CD1c-positive myeloid dendritic cell (primary cell): Measurements from ENCODE around the gene THSD7A.
"Not testable (repeated sequence)": the region's sequence is repeated elsewhere in the genome, so short reads cannot be mapped to it uniquely, and the experiment has no call there.

Experiments used
- DNase-seq: peaks from one replicate; pipeline ENCODE4 v3.0.0-alpha.2; 2016; ENCODE audit errors: extremely low spot score

THSD7A gene

DNA sequence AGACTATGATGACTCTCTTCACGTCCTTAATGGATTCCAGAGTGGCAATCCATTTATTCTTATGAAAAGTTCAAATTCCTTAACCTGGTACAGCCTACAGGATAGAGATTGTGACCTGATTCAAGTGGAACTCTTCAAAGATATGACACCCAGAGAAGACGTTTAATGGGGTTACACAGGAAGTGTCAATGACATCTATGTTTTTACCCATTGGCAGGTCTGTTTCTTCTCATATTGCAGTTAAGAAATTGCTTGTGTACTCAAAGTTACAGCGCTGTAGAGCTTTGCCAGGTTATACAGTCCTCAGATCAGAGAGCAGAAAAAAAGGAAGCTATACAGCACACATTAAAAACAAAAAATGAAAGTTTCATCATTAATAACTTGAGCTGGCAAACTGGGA lies 367.4 kb downstream of the THSD7A start:
- no peak for DNase-seq

DNA sequence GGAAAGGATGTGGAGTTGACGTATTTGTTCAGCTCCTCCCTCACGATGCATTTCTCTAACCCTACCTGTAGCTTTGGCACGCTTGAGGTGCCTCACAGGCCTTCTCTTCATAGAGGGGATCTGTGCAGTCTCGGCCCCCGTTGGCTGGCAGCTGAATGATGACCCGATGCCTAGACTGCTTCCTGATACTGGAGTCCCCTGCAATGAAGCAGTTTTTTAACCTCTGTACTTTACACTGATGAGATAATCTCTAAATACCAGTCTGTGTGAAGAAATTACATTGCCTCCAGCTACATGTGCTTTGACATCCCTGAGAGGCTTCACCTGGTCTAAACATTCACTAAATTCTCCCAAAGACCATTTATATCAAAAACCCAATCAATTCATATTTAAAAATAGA lies 370.1 kb downstream of the THSD7A start:
- no peak for DNase-seq

DNA sequence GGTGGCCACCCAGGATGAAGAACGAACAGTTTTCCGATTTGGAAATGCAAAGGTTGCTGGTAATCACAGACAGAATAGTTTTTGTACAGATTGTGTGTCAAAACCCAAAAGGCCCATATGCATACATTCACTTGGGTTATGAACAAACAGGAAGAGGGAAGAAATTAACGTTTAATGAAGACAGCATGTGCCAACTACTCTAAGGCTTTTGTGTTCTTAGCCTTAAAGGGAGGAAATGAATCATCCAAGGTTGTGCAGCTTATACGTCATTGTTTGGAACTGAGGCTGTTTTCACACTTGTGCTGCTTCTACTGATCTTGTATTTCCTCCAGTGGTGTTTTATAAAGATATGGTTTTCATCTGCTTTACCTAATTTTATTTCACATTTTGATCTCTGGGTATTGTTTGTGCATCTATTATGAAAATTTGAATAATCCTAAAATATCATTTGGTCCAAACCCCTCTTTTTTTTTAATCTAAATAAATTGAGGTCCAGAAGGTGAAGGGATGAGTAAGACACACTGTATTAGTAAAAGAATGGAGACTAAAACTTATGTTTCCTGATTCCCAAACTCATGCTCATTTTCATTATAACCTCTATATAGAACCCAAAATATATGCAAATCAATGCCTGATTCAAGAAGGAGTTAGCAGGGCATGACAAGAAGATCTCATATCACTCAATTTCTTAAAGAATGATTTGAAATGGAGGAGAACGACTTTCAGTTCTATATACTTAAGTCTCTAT lies 373.1 kb downstream of the THSD7A start:
- peak; percentile 37 for DNase-seq

DNA sequence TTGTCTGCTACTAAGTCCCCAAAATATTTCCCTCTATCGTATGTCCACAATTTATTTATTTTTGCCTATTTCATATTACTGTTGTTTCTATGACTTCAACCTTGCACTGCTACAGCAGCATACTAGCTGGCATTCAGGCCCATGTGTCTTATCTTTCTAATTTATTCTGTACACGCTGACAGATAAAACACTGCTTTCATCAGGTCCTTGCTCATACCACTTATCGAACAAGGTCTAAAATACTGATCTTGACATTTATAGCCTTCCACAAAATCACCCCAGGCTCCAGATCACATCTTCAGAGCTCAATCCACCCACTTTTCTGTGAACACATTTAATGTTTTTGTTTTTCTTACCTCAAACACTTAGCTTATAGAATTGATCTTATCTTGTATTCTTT lies 374.6 kb downstream of the THSD7A start:
- DNase-seq = no peak

DNA sequence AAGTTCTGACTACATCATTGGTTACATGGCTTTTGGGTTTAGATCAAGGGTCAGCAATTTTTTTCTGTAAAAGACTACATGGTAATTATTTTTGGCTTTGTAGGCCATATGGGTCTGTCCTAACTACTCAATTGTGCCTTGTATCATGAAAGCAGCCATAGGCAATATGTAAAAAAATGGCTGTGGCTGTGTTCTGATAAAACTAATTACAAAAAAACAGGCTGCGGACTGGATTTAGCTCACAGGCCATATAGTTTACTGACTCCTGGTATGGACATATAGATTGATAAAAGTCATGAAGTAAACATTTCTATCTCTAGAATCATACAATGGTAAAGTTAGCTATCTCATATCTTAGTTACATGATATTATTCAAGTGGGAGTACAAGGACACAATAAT lies 375.4 kb downstream of the THSD7A start:
- no peak for DNase-seq

DNA sequence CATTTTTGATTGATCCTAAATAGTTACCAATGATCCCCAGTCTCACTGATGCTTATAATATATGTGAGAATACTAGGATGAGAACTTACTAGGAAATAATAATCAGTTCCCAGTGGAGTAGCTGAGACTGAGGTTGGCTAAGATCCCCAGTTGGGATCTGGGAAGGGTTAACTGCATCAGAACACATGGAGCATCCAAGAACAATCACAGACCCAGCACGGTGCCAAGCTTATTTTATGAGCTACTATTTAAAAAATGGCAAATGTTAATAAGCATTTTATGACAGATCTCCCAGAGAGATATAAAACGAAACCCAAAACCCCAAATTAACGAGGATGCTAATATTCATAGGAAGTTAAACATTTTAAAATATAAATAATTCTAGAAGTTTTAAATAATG lies 379.5 kb downstream of the THSD7A start:
- DNase-seq = no peak

DNA sequence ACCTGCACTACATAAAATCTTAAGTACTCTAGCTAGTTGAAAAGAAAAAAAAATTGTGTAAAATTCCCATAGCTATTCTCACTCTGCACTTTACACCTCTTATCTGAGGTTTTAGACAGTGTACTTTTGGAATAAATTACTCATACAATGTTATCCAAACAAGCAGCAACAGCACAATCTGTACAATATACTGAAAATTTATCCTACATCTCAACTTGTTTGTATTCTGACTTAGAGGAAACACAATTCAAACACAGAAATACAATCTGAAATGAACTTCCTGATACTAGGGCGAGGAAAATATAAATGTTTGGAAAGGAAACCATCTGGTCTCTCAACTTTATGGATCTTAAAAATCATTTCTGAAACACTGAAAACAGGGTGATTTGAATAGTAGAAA lies 381.7 kb downstream of the THSD7A start:
- DNase-seq = no peak

DNA sequence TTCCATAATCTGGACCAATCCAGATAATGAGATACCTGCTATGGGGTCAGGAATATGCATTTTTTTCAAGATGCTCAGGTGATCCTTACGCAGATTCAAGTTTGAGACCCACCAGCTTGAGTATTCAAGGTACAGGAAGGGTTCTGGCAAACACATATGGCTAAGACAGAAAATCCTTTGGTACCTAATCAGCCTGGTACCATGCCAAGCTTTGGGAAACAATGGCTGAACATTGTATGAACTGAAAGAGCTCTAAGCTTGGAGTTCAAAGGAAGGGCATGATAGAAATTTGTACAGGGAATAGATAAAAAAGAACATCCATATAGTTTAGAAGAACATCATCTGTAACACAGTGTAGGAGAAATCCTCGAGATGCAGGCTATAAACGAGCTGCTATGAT lies 382.7 kb downstream of the THSD7A start:
- no peak for DNase-seq

DNA sequence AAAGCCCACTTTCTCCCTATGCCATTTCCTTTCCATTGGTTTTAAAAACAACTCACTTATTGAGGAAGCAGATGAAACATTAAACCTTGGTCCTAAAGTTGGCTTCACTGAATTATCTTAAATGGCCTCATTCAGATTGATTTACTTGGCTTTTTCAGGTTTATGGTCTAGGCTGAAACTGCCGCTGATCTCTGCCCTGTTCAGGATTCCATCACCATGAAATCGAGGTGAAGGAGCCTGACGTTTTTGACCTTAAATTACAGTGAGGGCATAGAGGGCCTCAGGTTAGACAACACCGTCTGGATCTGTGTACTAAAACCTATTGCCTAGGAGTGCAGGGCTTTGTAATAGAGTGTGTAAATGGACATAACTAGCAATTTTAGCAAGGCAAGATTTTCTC lies 383.7 kb downstream of the THSD7A start:
- DNase-seq = no peak

DNA sequence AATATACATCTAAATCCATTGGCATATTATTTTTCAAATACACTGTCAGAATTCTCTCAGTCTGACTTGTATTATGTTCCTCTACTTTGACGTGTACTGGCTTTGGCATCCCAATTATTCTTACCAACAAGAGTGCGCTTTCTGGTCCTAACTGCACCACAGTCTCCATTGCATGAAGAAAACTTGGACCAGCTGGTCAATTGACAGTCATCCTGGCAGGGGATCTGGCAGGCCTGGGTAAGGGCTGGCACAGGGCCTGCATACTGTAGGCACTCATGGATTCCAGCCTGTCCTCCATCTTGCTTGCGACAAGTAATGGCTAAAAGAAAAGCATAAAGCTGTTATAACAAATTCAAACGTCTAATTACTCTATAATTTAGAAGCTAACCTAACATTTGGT lies 384.9 kb downstream of the THSD7A start:
- no peak for DNase-seq

DNA sequence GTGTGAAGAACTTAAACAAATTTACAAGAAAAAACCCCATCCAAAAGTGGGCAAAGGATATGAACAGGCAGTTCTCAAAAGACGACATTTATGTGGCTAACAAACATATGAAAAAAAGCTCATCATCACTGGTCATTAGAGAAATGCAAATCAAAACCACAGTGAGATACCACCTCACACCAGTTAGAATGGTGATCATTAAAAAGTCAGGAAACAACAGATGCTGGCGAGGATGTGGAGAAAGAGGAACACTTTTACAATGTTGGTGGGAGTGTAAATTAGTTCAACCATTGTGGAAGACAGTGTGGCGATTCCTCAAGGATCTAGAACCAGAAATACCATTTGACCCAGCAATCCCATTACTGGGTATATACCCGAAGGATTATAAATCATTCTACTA lies 388.1 kb downstream of the THSD7A start:
- DNase-seq = not testable (repeated sequence)

DNA sequence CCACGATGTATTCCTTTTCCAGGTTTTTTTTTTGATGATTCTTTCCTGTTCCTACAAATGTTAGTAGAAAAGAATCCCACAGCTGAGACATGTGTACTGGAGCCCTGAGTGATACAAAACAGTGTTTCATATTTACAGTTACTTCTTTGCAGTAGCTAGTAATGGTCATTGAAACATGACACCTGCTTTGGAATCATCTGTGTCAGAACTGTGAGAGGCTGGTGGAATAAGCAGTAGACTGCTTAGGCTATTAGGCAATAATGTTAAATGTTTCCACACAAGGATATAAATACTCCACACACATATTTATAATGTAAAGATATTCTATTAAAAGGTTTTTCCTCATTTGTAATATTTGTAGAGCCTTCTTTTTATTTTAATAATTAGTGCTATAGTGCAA lies 394.0 kb downstream of the THSD7A start:
- DNase-seq = no peak

DNA sequence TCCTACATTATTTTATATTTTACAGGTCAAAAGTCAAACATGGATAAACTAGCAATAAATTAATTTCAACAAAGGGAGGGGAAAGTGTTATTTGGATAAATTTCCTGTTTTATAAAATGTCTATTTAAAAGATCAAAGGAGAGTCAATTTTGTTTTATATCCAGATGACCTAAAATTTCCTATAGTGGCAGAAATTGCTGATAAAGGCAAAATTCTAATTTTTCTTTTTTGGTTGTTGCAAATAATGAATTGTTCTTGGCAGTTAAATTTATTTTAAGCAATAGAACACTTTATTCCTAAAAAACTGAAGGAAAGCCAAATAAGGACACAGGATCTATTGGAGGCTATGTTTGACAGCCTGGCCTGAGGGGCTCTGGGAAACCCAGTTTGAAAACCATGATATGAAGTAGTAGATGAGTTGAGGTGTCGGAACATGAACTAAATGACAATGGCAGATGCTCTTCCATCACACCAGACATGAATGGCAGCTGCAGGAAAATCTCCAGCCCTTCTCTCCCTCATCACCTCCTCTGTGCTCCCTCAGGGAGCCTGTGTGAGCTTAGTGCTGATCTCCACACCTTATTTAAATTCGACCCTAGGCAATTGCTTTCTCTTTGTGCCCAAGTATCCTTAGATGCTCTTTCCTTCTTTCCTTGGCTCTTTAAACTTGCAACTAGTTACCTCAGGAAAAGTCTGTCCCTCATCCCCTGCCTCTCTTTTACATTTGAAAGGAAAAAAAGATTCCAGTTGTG lies 395.0 kb downstream of the THSD7A start:
- no peak for DNase-seq

DNA sequence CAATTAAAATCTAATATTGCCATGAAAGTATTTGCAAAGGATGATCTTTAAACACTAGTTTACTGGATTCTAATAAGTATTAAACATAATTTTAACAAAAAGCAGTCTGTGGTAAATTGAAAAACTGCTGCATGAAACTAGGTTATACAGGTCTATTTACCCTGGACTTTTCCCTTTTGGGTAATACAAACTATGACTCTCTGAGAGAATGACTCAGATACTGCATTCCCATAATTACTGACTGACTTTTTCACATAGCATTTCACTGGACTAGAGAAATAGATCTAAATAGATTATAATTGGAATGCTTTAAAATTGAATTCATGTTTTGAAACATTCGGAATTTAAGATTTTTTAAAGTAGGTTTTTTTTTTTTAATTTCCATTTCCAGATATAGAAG lies 395.7 kb downstream of the THSD7A start:
- no peak for DNase-seq

DNA sequence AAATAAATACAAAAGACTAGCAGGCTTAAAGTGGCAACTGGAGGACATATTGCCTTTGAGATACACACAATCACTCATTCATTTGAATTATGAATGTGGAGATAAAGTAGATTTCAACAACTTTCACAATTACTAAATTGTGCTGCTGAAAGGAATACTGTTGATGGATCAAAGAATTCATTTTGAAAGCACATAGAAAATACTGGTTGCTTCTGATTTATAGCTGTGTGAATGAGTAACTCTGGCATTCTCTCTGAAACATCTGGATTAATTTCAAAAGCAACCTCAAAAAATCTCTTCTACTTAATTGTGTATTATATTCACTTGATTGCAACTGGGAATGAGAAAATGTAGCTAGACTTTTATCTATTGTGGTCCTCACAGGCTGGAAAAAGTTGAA lies 397.6 kb downstream of the THSD7A start:
- no peak for DNase-seq

DNA sequence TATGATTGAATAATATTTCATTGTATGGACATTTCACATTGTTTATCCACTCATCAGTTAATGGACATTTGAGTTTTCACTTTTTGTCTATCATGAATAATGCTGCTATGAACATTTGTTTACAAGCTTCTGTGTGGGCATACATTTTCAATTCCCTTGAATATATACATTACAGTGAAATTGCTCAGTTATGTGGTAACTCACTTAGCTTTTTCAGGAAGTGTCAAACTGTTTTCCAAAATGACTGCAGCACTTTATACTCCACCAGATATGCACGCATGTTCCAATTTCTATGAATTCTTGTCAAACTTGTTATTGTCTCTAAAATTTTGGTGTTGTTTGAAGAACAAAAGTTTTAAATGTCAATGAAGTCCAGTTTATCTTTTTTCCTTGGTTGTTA lies 401.2 kb downstream of the THSD7A start:
- DNase-seq = peak; percentile 61

DNA sequence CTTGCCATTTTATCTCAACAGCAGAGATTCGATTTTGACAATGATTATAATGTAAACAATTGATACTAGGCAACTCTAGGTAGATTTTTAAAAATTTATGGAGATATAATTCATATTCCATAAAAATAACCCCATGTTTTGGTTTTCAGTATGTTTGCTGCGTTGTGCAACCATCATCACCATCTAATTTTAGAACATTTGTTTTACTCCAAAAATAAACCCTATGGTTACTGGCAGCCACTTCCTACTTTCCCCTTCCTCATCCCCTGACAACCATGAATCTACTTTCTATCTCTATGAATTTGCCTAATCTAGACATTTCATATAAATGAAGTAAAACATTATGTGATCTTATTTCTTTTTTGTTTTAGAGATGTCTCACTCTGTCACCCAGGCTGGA lies 401.9 kb downstream of the THSD7A start:
- DNase-seq = peak; percentile 51

DNA sequence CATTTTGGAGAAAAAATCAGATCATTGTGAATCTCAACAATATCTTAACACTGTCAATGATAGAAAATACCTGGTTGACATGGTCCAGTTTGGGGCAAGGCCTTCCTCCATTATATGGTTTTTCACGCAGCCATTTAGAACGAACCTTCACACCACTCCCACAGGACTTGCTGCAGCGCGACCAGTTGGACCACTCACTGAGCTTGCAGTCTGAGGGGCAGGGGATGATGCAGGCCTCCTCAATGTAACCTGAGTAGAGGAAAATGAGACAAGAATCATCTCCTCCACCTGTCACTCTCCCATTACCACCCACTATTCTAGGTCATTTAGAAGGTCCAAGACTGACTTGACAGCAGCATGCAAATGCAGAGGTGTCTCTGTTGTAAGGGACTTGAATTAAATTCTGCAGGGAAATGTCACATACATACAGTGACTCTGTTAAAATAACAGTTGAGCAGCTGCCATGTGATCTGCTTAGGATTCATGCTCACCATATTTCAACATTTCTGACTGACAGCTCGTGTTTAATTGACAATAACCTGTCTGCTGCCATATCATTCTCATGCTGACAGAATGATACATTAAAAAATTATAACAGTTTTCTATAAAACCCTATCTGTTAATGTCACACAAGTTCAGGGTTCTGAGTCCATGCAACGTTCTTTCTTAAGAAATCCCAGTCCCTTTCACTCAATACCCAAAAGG lies 403.0 kb downstream of the THSD7A start:
- no peak for DNase-seq

DNA sequence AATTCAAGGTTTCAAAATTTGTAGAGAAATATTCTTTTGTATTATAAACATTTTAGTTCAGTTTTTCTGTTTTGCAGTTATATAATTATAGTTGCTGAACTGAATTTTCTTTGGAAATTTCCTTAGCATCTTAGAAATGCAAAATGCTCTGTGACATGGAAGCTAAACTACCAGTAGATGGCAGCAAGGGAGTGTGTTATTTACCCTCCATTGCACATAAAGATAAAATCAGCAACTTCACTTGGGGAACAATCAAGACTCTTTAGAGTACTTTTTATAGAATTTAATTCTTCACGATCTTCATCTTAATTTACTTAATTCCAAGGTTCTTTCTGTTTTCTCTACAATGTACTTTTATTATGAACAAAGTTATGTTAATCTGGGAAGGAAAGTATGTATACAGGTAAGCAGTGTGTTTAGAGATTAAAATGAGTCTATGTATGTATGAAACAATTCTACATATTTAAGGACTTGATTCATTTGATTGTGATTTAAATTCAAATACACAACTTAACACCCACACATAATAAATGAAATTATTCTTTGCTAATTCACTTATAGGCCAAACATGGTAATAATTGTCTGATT lies 404.2 kb downstream of the THSD7A start:
- DNase-seq = peak; percentile 73

DNA sequence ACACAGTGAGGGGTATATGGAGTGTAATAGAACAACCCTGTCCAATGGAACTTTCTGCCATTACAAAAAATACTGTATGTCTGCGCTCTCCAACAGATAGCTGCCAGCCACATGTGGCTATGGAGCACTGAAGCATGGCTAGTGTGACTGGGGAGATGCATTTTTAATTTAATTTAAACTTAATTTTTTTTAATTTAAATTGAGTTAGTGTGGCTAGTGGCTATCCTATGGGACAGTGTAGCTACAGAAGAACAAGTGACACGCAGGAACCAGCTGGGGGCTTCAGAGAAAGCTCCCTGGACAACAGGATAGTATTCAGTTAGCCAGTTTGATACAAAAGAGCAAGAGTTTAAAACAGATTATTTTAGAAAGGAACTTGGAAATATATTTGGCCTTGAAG lies 408.0 kb downstream of the THSD7A start:
- no peak for DNase-seq

DNA sequence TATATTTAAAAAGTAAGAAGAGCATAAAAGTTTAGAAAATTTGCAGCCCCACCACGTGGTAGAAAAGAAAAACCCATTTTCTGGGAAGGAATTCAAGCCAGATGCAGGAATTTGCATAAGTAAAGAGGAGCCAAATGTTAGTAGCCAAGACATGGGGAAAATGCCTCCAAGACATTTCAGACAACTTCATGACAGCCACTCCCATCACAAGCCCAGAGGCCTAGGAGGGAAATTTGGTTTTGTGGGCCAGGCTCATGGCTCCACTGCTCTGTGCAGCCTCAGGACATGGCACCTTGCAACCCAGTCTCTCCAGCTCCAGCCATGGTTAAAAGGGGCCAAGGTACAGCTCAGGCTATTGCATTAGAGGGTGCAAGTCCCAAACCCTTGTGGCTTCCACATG lies 411.9 kb downstream of the THSD7A start:
- no peak for DNase-seq

DNA sequence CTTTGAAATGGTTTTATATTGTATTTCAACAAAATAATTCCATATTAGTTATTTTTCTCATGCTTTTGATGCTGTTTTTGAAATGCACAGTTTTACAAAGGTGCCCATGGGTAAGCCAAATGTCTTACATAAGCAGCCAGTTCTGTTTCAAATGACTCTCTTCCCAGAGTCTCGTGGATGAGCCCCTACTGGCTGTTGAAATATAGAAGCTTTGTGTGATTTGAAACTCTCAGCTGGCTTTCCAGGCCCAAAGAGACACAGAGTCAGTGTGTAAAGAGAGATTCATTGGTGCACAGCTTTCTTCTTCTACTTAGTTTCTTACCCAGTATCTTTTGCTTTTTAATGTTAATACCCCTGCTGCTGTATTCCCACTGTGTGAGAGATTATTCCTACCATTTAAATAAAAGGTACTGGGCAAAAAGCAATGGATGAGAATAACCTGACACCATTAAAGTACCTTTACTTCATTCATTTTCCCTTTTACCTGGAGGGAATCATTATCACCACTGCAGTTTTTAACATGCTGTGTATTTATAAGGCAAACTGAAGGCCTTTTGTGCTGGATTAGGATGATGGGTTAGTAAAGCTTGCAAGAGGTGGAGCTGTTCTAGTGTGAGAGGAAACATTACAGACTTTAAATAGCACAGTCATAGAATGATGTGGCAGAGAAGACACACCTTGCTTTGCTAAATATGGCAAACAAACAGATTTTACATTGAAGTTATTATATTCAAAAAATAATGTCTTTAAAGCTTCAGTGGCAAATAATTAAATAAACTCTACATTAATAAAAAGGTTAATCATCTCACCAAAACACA lies 415.1 kb downstream of the THSD7A start:
- DNase-seq = no peak
